SH-SY5Y (cell line): ENCODE results near the gene HDDC3.

Experiments used
- GATA2 ChIP-seq: IDR thresholded peaks from 2 replicates; pipeline ENCODE4 v1.6.1; 2011; ENCODE audit warnings: mild to moderate bottlenecking, low read depth, low read length
- GATA3 ChIP-seq: IDR thresholded peaks from 2 replicates; pipeline ENCODE4 v1.6.1; 2011; ENCODE audit warnings: low read depth, mild to moderate bottlenecking, low read length, moderate library complexity

DNA sequence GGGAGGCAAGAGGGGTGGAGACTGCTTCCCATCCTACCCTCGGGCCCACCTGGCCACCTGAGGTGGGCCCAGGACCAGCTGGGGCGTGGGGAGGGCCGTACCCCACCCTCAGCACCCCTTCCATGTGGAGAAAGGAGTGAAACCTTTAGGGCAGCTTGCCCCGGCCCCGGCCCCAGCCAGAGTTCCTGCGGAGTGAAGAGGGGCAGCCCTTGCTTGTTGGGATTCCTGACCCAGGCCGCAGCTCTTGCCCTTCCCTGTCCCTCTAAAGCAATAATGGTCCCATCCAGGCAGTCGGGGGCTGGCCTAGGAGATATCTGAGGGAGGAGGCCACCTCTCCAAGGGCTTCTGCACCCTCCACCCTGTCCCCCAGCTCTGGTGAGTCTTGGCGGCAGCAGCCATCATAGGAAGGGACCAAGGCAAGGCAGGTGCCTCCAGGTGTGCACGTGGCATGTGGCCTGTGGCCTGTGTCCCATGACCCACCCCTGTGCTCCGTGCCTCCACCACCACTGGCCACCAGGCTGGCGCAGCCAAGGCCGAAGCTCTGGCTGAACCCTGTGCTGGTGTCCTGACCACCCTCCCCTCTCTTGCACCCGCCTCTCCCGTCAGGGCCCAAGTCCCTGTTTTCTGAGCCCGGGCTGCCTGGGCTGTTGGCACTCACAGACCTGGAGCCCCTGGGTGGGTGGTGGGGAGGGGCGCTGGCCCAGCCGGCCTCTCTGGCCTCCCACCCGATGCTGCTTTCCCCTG is 50.2 kb downstream of the HDDC3 start:
- no peak for TF ChIP-seq GATA2
- TF ChIP-seq GATA3, result no peak
